Heart left ventricle (tissue), 13 donors: ENCODE data around the gene NHERF1.

Experiments
- POLR2A ChIP-seq, 2 donors: fragments of 450-650 bp; IDR thresholded peaks; one replicate each; pipeline ENCODE4 v1.6.1; 2017; ENCODE audit warnings: antibody characterized with exemption in 2 of 2, mild to moderate bottlenecking in 2 of 2, moderate library complexity in 2 of 2
- TF ChIP-seq, protein P1 (sequence below), 12 donors: fragments of 200-600 bp; sonication (generic) in 4 of 12; IDR thresholded peaks; one replicate each; pipeline versions ENCODE4 v1.5.0 to v1.8.0; 2018 to 2022; ENCODE audit warnings: antibody characterized with exemption in 12 of 12, mild to moderate bottlenecking in 5 of 12
- donor health status: ischemic (EF 13 %, LVEDD 7.1; RV severe dilation, severe dysfunction).
- donor health status: DM: no; HTN: yes; CAD: no.
- donor health status: DM: no; HTN: no; CAD: no.
- donor health status: ischemic (EF 25% LVEDD 6.9; RV normal size, moderate dysfunction).
- donor health status: ischemic (EF 25% LVEDD 5.7; RV mildly dilated, moderate dysfunction).
- donor health status: ischemic (EF 35%, LVEDD 5.7; RV mildly dilated, moderate dysfunction).
- donor health status: nonischemic (EF 11% LVEDD 7.7; RV severe dilation, severe dysfunction).
- donor health status: DM: yes; HTN: yes; CAD: no.
- donor health status: PGD.
- donor health status: ischemic (EF 29% LVEDD 5.4; RV normal size, mild dysfunction).
- donor health status: nonischemic (EF 23%, LVEDD 6.1; RV moderate dilation, normal function).

- TF ChIP-seq, protein P1, sequence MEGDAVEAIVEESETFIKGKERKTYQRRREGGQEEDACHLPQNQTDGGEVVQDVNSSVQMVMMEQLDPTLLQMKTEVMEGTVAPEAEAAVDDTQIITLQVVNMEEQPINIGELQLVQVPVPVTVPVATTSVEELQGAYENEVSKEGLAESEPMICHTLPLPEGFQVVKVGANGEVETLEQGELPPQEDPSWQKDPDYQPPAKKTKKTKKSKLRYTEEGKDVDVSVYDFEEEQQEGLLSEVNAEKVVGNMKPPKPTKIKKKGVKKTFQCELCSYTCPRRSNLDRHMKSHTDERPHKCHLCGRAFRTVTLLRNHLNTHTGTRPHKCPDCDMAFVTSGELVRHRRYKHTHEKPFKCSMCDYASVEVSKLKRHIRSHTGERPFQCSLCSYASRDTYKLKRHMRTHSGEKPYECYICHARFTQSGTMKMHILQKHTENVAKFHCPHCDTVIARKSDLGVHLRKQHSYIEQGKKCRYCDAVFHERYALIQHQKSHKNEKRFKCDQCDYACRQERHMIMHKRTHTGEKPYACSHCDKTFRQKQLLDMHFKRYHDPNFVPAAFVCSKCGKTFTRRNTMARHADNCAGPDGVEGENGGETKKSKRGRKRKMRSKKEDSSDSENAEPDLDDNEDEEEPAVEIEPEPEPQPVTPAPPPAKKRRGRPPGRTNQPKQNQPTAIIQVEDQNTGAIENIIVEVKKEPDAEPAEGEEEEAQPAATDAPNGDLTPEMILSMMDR (IDR thresholded peaks at IDR 0.05): no peak
- TF ChIP-seq POLR2A (IDR thresholded peaks at IDR 0.05): no peak
Measured at GRCh38 chr17:74757931-74758847, 9.8 kb downstream of the NHERF1 start.
